HG03196 (cell line): ENCODE data around the gene ADGRD1.
"Not testable (repeated sequence)": the region's sequence is repeated elsewhere in the genome, so short reads cannot be mapped to it uniquely, and the experiment has no call there.

Source experiments
- ATAC-seq: cut with Tn5 transposase; IDR thresholded peaks from one replicate; pipeline ENCODE4 v1.9.1; 2021; ENCODE audit not compliant: unreplicated experiment

The ADGRD1 gene

GRCh38 chr12:131113568-131114270 is 160.0 kb downstream of the ADGRD1 start:
- no peak for ATAC-seq

- no peak for ATAC-seq
Observed at GRCh38 chr12:131114271-131114670, 160.6 kb downstream of the ADGRD1 start.

GRCh38 chr12:131114942-131115584 is 161.4 kb downstream of the ADGRD1 start:
- no peak for ATAC-seq

- ATAC-seq, result no peak
Observed at GRCh38 chr12:131115766-131116467, 162.2 kb downstream of the ADGRD1 start.

GRCh38 chr12:131116468-131117117 is 162.9 kb downstream of the ADGRD1 start:
- ATAC-seq, result no peak

- ATAC-seq, result no peak
Observed at GRCh38 chr12:131117438-131118245, 163.9 kb downstream of the ADGRD1 start.

- ATAC-seq, result no peak
Observed at GRCh38 chr12:131118371-131118770, 164.7 kb downstream of the ADGRD1 start.

GRCh38 chr12:131119345-131119744 is 165.6 kb downstream of the ADGRD1 start:
- not testable (repeated sequence) for ATAC-seq

- ATAC-seq, result no peak
Observed at GRCh38 chr12:131119936-131120335, 166.2 kb downstream of the ADGRD1 start.

- ATAC-seq, result no peak
Observed at GRCh38 chr12:131120831-131121271, 167.1 kb downstream of the ADGRD1 start.

GRCh38 chr12:131121705-131122405 is 168.1 kb downstream of the ADGRD1 start:
- no peak for ATAC-seq

- no peak for ATAC-seq
Observed at GRCh38 chr12:131122631-131123030, 168.9 kb downstream of the ADGRD1 start.

GRCh38 chr12:131123817-131124216 is 170.1 kb downstream of the ADGRD1 start:
- ATAC-seq, result no peak

GRCh38 chr12:131124487-131125280 is 171.0 kb downstream of the ADGRD1 start:
- no peak for ATAC-seq

GRCh38 chr12:131126662-131127173 is 173.0 kb downstream of the ADGRD1 start:
- no peak for ATAC-seq

GRCh38 chr12:131128556-131128955 is 174.8 kb downstream of the ADGRD1 start:
- ATAC-seq, result no peak

GRCh38 chr12:131128966-131129619 is 175.4 kb downstream of the ADGRD1 start:
- ATAC-seq, result not testable (repeated sequence)

- ATAC-seq, result no peak
Observed at GRCh38 chr12:131129839-131130238, 176.1 kb downstream of the ADGRD1 start.
